GM18517 (cell line): ENCODE results near the gene RNF223.
"Not testable (repeated sequence)": the region's sequence is repeated elsewhere in the genome, so short reads cannot be mapped to it uniquely, and the experiment has no call there.

ENCODE experiments used
- ATAC-seq: cut with Tn5 transposase; IDR thresholded peaks from one replicate; pipeline ENCODE4 v1.9.1; 2021; ENCODE audit warnings: mild to moderate bottlenecking, moderate library complexity; ENCODE audit not compliant: unreplicated experiment

RNF223 gene

DNA sequence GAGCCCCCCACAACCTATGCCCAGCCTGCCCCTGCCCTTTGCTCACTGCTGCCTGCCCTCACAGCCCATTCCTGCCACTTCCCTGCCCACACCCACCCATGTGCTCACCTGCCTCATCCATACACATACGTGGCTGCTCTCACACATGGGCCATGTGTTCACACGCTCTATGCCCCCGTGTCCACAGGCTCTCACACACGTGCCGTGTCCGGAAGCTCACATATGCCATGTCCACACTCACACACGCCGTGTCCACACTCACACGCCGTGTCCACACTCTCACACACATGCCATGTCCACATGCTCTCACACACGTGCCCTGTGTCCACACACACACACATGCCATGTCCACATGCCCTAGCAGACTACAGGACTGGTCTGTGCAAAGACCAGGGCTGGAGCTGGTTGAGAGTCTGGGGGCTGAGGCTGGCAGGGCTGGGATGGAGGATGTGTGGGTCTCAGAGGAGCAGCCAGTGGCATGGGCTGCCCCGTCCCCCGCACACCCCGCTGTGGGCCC is 583 bp upstream of the RNF223 start:
- ATAC-seq, result no peak

DNA sequence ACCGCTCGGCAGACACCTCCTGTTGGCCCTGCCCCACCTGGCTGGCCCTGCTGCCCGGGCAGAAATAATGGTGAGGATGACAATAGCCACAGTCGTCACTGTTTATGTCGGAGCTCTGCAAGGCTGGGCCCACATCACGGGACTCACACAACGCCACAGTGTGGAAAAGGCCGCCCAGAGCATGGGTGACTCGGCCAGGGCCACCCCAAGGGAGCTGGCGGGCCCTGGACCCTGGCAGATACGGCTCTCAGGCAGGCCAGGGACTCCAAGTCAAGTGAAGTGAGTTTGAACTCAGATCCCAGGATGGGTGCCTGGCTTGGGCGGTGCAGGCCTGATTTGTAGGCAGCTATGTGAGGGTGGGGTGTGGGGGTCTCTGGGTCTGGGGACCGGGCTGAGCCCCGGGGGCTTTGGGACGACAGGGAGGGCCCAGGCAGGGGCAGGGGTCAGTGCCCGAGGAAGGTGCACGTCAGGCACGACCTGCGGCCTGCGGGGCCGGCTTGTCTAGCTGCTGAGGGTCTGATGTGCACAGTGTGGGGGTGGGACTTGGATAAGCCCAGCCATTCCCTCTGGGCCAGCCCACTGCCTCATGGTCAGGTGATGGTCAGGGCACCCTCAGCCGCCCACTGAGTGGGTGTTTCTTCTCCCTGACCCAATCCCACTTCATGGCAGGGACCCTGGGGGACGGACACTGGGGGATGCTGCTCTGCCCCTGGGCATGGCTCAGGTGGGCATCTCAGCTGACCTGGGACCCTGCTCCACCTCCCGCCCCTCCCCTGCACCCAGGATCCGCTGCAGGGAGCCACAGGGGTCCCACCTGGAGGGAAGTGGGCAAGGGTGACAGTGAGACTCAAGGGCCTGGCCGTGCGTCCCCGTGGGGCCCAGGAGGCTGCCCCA is 1.0 kb downstream of the RNF223 start:
- ATAC-seq, result no peak

DNA sequence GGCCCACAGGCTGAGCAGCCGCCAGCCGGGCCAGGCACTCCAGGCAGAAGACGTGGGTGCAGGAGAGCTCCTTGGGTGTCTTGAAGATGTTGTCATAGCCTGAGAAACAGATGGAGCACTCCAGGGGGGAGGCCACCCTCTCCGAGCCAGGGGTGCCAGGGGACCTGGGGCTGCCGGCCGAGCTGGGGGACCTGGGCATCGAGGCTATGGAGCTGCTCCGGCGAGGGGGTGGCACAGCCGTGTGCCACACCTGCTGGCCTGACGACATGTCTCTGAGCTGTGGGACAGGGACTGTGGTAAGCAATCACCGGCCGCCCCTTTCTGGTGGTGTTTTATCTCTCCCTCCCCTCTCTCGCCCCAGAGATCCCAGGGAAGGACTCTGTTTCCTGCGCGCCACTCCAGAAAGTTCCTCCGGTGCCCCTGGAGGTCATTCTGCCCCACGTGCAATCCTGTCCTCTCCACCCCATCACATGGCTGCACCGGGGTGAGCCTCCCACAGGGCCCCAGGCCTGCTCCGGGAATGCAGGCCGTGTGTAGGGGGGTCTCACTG is 1.7 kb downstream of the RNF223 start:
- no peak for ATAC-seq

DNA sequence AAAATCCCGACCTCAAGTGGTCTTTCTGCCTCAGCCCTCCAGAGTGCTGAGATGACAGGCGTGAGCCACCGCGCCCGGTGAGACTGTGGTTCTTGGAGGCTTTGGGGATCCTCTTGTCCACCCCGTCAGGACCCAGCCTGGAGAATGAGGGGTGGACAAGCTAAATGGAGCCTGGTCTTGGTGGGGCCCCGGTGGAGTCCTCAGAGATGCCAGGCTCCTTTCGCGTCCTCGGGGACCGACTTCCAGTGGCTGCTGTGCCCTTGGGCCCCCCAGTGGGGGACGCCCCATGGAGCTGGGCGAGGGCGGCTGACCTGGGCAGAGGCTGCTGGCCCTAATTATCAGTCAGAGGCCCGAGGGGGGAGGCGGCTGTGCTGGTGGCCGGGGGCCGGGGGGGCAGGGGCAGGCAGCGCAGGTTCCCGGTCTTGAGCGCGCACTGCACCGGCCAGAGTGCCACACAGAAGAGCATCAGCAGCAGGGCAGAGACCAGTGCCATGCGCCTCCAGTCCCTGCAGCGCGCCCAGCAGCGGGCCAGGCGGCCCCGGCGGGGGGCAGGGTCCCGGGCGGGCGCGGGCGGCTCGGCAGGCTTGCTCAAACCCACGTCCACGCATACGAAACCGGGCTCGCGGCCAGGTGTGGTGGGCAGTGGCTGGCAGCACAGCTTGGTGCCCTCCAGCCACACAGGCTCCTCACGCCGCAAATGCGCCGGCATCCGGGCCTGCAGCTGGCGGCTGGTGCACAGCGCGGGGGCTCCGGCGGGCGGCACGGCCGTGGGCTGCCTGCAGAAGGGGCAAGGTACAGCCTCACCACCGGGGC is 2.4 kb downstream of the RNF223 start:
- no peak for ATAC-seq

DNA sequence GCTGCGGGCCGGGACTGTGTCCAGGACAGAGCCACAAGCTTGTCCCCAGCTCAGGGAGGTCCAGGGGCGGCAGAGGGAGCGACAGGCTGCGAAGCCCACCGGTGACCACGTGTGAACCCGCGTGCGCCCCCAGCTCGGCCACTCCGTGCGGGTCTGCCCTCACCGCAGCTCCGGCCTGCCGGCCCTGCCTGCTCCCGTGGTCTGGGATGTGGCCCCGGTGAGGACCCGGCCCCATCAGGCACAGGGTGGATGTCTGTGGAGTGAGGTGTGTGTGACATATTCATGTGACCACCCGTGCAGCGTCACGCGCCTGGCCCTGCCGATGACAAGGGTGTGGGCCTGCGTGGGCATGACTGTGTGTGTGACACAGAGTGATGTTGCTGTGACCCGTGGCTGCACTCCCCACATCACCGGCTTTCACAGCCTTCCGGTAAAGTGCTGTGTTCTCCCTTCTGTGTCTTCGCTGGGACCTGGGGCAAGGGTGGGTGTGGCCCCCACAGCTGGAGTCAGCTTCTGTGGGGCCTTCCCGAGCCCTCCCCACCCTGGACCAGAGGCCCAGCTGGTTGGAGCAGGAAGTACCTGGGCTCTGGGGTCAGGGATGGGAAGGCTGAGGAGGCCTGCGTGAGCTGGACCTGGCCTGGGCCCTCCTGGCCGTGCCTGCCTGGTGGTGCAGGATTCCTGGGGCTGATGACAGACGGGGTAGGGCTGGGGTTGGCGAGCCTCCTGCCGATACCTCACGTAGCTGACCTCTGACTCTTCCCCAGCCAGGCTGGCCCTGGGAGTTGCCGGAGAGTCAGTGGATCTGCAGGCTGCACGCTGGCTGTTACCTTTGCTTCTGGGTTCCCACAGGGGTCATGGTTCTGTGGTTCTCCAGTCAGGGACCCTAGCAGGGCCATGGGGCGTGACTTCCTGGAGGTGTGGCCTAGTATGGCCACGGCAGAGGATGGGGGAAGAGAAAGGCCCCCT is 4.1 kb downstream of the RNF223 start:
- peak; percentile 3 for ATAC-seq

DNA sequence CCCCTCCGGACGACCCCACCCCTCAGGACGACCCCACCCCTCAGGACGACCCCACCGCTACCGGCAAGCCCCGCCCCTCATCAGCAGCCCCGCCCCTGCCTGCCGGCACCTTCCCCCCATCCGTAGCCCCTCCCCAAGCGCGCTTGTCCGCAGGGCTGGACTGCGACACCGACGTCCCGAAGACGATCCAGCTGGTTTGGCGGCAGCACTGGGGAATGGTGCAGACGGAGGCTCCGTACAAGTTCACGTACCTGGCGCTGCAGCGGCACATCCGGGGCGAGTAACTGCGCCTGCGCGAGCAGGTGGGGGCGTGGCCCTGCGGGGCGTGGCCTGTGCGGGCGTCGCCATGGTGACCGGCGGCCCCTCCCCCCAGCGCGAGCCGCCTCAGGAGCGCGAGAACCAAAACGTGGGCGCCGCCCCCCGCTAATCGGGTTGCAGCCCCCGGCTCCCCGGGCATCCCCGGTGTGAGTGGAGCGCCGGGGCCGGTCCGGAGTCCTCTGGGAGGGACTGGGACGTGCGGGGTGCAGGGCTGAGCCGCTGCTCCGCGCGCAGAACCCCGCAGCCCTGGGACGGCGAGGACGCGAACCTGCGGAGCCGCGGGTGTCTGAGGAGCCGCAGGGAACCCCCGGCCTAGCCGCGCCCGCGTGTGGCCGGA is 4.9 kb downstream of the RNF223 start:
- peak; percentile 64 for ATAC-seq

DNA sequence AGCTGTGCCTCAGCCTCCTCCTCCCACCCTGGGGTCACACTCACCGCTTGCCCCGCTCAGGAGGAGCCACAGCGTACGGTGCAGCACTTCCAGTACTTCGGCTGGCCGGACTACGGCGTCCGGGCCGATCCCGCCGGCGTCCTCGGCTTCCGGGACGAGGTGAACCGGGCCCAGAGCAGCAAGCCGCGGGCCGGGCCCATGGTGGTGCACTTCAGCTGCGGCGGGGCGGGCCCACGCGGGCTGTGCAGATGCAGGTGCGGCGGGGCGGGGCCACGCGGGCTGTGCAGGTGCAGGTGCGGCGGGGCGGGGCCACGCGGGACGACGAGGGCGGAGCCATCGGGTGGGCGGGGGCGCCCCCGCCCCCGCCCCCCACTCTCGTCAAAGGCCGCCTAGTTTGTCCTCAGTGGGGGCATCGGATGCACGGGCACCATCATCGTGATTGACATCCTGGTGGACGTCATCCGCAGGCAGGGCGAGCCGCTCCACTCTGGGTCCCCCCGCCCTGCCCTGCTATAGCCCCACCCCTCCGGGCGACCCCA is 5.5 kb downstream of the RNF223 start:
- ATAC-seq, result no peak

DNA sequence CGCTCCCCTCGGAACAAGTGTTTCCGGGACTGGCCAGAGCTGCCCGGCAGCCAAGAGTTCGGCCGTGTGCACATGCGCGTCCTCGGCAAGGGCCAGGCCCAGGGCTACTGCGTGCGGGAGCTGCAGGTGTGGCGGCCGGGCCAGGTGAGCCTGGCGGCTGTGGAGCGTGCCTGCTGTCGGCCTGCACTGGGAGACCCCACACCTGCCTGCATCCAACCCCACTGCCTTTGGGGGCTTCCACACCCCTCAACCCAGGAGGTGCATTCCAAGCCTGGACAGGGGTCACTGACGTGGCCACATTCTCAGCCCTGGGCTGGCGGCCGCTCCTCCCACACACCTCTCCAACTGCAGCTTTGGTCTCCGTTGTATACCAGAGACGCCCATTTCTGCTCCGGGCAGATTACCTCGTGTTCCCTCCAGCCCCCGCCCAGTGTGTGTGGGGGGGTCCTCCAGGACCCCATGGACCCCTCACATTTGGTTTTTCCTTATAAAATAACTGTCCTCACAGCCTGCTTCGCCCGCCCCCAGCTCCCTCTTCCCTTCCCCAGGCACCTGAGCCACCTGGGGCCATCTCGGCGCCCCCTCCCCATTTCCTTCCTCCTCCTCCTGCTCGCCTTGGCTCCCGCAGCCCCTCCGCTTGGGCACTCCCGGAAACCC is 6.1 kb downstream of the RNF223 start:
- no peak for ATAC-seq

DNA sequence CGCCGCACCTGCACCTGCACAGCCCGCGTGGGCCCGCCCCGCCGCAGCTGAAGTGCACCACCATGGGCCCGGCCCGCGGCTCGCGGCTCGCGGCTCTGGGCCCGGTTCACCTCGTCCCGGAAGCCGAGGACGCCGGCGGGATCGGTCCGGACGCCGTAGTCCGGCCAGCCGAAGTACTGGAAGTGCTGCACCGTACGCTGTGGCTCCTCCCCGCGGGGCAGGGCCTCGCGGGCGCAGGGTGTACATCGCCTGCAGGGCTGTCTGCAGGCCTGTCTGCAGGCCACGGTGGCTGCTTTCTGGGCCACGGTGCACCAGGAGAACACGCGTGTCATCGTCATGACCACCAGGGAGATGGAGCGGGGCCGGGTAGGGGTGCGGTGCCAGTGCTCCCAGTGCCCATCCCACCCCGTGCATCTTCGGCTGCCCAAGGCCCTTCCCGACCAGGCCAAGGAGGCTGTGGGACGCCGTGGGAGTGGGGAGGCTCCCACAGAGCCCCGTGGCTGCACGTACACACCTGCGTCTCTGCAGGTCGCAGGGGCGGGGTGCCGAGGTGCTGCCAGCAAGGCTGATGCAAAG is 6.7 kb downstream of the RNF223 start:
- ATAC-seq, result no peak

DNA sequence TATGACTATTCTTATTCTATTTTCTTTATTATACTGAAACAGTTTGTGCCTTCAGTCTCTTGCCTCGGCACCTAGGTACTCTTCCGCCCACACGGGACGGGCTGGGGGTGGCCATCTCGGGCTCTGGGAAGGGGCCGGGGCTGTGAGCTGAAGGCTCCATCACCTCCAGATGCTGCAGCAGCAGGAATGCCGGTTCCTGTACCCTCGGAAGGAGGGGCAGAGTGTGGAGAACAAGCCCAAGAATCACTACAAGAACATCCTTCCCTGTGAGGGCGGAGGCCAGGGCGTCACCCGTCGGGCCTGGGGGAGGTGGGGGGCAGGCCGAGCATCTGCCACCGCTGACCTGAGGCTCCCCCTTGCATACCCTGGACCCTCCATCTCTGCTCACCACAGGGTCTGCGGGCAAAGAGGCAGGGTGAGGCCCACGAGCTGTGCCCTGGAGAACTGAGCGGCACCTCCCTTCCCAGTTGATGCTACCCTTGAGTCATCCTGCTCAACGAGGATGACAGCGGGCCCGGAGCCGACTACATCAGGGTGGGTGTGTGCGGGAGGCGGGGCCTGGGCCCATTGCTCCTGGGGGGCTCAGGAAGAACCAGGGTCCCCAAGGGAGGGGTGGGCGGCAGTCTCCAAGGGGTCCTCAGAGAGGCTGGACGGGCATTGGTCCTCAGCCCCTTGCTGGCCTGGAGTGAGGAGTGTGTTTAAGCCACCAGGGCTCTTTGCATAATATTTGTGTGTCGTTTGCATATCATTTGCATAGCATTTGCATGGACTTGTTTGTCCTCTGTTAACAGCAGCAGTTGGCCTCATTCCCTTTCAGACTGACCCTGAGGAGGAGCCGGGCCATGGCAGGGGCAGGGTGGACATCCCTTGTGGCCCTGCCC is 7.5 kb downstream of the RNF223 start:
- no peak for ATAC-seq

DNA sequence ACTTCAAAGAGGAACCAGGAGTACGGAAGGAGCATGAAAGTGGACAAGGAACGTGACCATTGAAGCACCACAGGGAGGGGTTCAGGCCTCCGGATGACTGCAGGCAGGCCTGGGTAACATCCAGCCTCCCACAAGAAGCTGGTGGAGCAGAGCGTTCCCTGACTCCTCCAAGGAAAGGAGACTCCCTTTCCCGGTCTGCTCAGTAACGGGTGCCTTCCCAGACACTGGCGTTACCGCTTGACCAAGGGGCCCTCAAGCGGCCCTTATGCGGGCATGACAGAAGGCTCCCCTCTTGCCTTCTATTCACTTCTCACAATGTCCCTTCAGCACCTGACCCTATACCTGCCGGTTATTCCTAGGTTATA is 8.2 kb downstream of the RNF223 start:
- ATAC-seq, result not testable (repeated sequence)

DNA sequence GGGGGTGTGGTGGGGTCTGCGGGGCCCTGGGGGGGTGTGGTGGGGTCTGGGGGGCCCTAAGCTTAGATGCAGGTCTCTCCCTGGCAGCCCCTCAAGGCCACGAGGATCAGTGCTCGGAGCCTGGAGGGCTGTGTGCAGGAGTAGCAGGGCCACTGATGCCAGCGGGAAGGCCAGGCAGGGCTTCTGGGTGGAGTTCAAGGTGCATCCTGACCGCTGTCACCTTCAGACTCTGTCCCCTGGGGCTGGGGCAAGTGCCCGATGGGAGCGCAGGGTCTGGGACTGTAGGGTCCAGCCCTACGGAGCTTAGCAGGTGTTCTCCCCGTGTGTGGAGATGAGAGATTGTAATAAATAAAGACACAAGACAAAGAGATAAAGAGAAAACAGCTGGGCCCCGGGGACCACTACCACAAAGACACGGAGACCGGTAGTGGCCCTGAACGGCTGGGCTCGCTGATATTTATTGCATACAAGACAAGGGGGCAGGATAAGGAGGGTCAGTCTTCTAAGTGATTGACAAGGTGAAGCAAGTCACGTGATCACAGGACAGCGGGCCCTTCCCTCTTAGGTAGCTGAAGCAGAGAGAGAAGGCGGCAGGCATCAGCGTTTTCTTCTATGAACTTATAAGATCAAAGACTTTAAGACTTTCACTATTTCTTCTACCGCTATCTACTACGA is 8.7 kb downstream of the RNF223 start:
- no peak for ATAC-seq

DNA sequence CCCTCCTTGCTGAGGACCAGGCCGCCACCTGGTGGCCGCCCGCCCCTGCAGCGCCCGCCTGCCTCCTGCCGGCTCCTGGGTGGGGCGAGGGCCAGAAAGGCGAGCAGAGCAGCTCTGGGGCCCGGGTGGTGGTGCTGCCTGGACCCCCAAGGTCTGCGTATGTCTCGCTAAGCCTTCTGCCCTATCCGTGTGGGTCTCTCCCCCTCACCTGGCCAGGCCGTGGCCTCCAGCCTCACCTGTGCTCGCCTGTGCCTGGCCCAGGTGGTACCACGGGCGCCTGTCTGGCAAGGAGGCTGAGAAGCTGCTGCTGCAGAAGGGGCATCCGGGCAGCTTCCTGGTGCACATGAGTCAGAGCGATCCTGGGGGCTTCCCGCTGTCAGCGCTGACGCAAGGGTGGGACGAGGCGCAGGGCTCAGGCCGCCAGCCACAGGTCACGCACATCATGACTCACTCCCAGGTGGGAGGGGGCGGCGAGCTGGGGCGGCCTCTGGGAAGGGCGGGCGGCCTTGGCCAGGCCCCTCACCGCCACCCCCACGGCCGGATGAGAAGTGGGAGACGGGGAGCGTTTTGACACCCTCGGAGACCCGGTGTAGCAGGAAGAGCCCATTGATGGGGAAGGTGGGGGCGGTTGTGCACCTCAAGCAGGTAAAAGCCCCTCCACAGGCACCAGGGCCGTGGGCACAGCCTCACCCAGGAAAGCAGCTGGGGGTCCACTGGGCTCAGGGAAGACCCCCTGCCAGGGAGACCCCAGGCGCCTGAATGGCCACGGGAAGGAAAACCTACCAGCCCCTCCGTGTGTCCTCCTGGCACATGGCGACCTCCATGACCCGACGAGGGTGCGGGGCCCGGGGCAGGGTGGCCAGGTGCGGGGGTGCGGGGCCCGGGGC is 9.9 kb downstream of the RNF223 start:
- ATAC-seq, result peak; percentile 48

DNA sequence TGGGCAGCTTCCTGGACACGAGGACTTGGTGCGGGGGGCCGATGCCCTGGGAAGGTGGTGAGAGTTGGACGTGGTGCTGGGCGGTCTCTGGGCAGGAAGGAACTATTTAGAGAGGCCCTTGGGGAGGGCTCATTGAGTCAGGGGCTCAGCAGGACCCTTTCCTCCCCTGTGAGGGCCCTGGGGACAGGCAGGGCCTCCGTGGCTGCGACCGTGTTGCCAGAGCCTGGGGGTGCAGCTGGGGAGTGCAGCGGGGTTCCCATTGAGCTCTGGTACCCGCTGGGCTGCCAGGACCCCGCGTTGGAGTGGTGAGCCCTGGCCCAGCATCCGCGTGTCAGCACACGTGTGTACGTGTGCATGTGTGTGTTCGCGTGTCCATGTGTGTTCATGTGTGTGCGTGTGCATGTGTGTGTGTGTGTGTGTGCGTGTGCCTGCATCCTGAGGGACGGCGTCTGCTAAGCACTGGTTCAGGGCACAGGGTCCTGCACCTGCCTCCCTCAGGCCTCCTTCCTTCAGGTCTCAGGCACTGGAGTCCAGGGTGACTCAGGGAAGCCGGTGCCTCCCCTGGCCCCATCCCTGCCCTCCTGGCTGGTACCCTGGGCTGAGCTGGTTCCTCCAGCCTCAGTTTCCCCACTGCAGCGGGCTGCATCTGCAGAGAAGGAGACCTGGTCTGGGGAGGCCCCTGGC is 10.7 kb downstream of the RNF223 start:
- no peak for ATAC-seq

DNA sequence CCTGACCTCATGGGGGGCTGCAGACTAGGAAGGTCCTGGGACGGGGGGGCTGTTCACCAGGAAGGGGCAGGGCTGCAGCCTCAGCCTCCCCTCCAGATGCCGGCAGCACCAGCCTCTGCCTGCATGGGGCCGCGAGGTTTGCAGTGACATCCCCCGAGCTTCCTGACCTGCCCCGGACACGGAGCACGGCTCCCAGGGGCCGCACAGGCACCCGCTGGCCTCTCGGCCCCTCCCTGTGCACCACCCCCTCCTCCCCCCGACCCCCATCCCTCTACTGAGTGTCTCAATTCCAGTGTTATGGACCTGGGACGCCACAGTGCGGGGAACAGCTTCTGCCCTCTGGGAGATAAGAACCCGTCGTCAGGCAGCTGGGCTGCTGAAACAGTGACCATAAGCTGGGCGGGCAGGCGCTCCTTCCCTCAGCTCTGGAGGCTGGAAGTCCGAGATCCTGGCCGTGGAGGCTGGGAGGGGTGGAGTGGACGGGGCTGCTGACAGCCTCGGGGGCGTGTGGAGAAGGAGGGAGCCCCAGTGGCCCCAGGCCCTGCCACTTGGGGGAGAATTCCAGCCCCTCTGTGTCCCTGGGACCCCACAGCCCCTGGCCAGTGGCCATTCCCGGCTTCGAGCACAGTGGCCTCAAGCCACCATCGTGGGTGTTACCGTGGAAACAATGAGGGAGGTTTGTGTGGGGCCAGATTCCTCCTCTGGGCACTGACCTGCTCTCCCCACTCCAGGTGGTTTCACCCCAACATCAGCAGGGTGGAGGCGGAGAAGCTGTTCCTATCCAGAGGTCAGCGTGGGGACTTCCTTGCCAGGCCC is 11.6 kb downstream of the RNF223 start:
- no peak for ATAC-seq
